Fibroblast of skin of right quadriceps (primary cell): ENCODE measurements around the gene SOX30.

ENCODE experiments used
- DNase-seq: peaks from one replicate; pipeline ENCODE4 v3.0.0-alpha.2; 2013

SOX30 gene

DNA sequence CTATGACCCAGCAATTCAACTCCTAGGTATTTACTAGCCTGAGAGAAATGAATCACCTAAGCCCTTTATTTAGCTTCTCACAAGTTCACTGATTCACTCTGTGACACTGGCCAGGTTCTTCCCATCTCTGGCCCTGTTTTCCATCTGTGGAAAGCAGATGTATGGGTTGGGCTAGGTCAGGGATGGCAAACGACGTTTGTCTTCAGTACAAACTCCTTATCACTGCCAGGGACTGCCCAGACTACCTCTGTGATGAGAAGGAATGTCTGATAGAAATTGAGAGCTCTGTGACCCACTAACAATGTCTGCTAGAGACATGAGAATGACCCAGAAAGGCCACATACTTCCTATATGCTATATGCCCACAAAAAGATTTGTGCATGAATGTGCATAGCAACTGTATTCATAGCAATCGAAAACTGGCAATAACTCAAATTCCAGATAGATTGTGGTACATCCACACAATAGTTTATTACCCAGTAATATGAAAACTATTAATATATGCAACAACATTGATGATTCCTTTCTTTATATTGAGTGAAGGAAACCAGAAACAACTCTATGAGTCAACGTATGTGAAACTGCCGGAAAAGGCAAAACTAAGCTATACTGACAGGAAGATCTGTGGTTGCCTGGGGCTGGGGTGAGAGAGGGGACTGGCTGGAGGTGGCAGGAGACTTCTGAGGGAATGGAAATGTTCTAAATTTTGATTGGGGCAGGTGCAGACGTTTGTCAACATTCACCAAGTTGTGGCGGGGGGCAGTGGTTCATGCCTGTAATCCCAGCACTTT is 44.7 kb downstream of the SOX30 start:
- peak; percentile 80 for DNase-seq

DNA sequence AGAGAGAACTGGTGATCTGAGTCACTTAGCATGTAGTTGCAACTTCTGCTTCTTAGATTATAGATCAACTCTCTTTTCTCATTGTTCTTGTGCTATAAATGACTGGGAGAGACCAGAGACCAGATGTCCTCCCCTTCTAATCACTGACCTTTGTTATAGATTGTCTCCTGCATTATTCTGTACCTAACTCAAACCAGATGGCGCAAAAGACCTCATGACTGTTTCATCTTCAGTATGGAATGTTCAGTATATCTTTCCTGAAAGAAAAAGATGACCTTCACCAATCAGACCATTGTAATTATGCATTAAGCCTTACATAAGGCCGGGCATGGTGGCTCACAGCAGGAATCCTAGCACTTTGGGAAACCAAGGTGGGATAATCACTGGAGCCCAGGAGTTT is 46.2 kb downstream of the SOX30 start:
- DNase-seq, result peak; percentile 46

DNA sequence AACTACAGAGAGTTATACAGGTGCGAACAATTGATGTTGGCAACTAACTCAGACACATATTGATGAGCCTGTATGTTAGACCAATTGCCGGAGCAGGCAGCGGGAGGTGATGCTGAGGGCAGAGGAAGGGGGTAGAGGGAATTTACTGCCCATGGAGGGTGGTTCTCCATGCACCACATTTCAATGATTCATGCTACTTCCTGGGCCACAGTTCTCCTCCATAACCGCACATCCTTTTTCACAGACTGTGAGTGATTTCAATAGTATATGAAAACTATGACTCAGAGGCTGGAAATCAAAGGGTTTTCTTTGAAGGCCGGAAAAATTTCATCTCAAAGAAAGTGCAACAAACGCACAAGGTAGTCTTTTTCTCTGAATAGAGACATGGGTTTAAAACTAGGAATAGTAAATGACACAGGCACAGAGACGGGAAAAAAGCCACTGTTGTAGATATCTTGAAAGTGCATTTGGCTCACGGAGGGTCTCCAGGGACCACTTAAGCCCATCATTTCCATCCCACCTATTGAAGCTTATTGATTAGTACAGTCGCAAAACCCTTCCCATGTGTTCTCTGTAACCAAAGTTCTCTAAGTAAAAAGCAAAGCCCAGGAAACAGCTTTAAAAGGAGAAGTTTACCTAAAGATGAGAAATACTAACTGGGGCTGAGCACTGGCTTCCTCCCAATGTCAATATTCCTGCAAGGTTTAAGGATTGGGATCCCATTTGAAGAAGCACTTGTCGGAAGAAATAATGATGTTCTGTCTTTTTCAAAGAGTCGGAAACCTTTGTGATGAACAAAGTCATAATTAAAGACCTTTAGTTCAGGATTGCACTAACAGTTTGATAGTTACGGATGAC is 48.7 kb downstream of the SOX30 start:
- peak; percentile 88 for DNase-seq

DNA sequence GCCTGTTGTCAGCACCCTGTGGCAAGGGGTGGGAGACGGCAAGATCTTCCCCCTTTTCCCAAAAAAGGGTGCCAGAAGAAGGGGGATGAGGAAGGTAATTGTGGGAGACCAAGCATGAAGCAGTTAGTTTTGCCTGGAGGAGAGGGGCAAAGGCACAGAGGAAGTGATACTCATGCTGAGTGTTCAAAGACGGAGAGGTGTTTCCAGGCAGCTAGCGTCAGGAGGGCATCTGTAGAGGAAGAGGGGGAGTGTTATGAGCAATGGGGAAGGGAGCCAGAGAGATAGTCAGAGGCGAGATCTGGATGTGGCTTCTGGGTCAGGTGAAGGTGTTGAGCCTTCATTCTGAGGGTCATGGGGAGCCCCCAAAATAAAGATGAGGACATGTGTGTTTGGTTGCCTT is 49.7 kb downstream of the SOX30 start:
- DNase-seq, result peak; percentile 21

DNA sequence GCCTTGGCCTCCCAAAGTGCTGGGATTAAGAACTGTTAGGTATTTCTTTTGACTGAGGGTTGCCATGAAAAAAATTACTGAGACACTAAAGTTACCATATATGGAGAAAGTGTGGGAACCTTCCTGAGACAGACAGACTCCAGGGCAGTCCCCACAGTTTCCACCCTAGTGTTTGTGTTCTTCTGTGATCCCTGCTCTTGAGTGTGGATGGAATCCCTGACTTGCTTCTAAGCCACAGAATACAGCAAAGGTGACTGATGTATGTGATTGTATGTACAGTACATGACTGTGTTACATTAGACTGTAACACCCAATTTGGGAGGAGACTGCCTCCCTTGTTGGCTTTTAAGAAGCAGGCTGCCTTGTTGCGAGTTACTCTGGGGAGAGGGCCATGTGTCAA is 52.0 kb downstream of the SOX30 start:
- no peak for DNase-seq

DNA sequence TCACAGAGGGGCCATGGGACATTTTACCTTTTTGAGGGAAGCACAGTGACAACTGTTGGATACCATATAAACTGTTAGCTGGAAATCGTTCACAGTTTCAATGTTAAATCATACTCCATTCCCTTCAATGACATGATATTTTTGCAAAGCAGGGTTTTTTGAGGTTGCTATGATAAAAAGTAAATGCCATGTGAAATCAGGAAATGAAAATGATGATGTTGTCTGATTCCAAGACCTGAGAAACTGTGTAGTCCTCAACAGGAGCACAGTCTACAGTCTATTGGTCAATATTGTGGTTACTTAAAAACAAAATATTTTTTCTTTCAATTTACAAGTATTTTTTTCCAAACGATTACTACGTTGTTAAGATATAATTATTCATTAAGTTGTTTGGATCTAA is 52.7 kb downstream of the SOX30 start:
- no peak for DNase-seq

DNA sequence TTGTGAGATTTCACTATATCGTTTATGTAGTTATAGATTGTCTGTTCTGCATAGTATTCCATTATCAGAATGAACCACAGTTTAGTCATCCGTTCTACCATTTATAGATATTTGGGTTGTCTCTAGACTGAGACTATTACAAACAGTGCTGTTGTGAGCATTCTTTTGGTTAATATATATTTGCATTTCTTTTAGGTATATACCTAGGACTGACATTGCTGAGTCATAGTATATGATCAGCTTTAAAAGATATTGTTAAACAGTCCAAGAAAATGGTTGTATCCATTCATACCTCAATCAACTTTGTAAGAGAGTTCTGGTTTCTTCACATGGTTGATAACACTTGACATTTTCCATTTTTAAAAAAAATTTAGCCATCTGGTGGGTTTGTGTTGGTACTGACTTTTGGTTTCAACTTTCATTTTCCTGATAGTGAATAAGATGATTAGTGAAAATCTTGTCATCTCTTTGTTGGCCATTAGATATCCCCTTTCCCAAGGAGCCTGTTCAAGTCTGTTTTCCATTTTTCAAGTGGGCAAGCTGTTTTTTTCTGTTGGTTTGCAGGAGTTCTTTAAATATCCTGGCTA is 53.8 kb downstream of the SOX30 start:
- DNase-seq, result no peak

DNA sequence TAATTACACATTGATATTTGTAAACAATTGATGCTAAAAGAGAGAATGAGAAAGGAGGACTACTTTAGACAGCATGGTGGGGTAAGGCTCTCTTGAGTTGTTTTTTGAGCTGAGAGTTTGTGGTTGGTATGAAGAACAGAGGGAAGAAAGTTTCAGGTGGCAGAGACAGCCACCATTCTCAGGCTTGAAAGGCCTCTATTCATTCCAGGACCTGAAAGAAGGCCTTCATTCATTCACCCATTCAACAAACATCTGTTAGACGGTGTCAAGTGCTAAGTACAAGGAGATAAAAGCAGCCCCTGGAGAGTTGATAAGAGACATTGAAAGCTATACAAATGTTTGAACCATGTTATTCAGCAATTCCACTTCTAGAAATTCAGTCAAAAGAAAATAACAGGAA is 55.0 kb downstream of the SOX30 start:
- DNase-seq, result no peak

DNA sequence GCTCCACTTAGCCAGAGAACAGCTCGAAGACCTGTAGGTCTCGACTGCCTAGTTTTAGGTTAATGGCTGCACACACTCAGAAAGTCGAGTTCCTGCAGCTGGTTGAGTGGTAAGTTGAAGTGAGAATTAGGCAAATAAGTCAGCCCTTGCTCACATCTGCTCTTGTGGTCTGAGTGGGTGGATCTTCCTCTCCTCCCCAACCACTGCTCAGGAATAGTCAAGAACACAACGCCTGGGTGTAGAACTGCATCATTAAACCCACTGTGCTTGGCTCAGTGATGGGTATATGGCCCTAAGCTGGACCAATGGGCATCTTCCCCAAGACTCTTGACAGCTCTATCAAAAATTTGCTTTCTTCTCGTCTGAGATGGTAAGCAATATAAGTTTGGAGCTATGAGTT is 55.8 kb downstream of the SOX30 start:
- DNase-seq, result no peak

DNA sequence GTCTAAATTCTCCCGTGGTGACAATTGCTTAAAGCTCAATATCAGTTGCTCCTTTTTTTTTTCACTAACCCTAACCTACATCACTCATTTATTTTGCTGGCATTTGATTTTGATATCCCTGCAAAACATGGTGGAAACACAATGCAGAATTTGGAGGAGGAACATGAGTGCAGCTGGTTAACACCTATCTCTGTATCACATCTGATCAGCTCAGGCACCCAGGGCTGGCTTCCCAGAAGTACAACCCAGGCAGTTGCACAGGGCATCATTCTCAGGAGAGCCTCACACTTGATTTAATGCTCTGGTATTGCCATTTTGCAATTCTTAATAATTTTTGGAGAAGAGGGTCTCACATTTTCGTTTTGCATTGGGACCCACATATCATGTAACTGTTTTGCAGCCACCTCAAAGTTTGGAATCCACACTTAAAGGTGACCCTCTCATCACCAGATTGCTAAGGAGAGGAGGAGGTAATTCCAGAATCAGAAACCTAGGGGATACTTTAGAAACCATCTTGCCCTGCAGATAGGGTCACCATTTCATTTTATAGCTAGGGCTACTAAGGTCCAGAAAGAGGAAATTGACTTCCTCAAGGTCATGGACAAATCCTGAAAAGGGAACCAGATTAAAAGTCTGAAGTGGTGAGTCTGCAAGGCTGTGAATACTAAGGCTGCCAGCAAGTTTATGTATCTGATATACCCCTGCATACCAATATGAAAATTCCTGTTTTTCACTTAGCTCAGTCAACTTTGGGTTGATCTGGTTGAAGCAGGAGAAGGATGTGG is 57.4 kb downstream of the SOX30 start:
- DNase-seq, result no peak

DNA sequence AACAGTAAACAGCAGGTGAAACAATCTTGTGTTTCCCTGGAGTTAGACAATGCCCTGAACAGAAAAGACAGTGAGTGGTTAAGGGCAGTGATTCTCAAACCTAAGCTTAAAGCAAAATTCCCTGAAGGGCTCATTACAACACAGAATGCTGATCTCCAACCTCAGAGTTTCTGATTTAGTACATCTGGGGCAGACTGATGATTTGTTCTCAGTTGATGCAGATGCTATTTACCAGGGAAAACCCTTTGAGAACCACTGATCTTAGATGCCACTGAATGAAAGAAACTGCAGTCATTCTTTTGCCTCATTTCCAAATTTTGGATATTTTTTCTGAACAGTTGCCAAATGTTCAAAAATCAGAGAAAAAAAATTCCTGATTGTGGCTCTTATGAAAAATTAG is 58.0 kb downstream of the SOX30 start:
- DNase-seq, result no peak

DNA sequence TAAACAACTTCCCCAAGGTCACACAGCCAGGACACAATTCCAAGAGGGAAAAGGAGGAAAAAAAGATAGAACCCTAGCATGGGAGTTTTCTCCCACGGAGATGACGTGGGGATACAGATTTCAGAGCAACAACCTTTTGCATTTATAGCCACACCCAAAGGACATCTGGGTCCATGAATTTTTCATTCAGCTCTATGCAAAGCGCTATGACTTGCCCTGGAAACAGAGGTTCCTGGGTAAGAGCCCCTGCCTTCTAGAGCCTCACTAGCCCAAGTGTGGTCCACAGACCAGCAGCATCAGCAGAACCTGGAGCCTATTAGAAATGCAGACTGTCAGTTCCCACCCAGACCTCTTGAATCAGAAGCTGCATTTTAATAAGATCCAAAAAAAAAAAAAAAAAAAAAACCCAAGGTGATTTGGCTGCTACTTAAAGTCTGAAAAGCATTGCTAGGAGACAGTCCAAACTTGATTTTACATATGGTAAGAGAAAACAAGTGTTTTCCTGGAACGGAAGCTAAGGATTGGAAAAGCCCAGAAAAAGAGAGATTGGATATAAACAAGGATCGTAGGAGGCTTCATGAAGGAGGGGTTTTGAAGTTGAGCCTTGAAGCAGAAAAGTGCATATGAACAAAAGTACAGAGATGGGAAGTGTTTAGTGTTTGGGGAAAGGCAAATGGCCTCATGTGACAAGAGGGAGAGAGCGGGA is 59.0 kb downstream of the SOX30 start:
- no peak for DNase-seq

DNA sequence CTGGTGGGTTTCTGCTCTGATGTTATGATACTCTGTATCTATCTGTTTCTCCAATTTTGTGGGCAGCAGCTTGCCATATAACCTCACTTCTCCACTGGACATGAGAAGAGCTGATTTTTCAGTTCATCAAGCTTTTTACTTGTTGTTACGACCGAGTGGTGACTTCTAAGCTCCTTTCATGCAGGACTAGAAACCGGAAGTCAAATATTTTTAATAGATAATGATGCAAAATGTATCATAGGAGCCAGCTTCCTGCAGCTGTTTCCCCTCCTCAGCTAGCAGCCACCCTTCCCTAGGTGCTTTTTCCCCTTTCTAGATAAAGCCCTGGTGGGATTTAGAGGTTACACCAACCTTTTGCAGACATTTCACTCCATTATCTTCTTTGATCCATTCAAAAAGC is 59.6 kb downstream of the SOX30 start:
- DNase-seq, result no peak

DNA sequence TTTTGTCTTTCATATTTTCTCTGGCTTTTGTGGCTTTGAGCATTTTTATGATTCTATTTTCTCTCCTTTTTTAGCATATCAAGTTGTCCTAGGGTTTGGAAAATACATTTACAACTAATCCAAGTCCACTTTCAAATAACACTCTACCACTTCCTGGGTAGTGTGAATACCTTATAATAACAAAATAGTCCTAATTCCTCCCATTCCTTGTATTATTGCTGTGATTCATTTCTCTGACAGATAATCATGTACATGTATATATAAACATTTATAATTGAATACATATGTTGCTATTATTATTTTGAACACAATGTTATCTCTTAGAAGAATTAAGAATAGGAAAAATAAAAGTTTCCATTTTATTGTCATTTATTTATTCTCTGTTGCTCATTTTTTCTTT is 61.8 kb downstream of the SOX30 start:
- DNase-seq, result peak; percentile 44

DNA sequence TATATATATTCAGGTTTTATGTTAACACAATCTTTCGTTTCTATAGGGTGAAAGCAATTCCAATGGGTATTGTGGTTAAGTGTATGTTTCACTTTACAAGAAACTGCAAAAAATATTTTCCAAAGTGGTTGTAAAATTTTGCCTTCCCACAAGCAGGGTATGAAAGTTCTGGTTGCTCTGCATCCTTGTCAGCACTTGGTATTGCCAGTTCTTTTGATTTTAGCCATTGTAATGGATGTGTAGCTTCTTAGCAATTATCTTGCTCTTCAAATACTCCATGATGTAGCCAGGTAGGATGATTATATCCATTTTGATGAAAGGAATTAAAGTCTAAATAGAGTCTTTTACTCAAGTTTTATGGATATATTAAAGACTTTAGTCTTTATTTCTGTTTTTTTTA is 67.6 kb downstream of the SOX30 start:
- no peak for DNase-seq

DNA sequence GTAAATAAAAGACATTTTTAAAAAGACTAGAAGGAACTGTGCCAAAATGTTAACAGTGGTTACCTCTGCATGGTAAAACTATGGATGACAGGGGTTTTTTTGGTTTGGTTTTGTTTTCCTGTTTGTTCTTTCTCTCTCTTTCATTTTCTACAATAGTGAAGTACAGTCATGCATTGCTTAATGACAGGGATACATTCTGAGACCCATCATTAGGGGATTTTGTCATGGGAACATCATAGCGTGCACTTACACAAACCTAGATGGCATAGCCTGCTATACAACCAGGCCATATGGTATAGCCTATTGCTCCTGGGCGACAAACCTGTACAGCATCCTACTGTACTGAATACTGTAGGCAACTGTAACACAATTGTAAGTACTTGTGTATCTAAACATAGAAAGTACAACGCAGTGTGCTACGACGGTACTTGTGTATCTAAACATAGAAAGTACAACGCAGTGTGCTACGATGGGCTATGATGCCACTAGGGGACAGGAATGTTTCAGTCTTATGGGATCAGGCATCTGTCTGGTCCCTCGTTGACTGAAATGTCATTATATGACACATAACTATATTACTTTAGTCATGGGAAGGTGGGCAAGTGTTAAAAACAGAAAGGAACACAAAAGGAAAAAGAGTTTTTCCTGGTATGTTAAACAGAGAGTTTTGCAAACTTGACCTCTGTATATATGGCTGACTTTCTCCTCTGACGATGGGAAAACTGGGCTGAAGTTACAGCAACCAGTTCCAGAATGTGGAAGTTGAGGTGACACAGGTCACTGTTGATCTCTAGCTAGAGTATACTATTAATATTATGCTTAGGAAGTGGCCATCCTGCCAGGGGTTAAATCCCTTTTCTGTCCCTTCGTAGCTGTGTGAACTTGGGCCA is 69.3 kb downstream of the SOX30 start:
- DNase-seq, result no peak

DNA sequence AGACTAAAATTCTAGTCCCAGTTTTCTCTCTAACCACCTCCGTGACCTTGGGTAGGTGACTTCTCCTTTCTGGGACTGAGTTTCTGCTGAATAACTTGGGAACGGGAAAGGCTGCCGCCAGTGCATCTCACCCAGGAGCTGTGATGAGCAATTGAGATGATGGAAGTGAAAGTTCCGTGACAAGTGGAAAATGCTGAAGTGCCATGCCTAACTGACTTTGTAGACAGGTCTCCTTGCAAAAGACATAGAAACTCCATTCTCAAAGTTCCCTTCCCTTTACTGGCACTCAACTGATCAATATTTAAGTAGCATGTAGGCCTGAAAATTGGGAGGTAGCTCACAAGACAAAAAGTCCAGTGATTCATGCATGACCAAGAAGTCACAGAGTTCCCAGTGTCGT is 70.3 kb downstream of the SOX30 start:
- no peak for DNase-seq

DNA sequence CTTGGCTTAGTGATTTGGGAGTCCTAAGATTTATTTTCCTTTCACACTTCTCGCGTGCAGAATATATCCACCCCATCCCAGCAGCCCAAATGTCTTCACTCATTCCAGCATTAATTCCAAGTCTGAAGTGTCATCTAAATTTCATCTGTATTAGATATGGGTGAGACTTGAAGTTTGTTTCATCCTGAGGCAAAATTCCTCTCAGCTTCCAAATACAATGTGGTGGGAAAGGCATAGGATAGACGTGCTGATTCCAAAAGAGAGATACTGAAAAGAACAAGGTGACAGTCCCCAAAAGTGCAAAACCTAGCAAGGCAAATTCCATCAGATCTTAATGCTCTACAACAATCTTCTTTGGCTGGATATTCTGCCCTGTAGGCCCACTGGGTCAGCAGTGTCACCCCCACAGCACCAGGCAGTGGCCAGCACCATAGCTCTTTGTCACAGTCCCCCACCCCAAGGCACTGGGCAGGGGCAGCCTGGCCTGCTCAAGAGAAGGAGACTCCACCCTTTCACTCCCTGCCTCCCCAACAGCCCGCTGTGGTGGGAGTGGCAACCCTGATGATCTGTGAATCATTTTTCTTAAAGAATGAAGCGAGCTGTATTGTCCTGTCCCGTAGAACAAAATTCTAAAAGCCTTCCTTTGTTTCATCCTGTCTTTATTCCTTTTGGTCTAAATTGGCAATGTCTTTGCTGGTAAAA is 74.0 kb downstream of the SOX30 start:
- DNase-seq, result no peak

DNA sequence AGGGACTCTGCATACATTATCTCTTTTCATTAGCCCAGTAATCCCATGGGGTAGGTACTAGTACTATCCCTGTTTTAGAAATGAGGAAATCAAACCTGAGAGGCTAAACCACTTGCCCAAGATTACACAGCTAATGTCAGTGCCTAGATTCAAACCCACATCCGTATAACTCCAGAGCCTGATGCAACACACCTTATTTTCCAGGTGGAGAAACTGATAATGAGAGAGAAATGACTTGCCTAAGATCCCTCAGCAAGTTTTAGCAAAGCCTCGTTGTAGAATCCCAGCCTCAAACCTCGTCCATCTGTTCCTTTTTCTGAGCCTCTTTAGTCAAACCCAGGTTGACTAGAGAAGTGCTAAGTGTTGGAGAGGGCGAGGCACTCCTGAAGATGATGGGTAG is 75.6 kb downstream of the SOX30 start:
- DNase-seq, result no peak
